H1 (cell line): ENCODE measurements around the gene ASXL2. TPM values are rescaled to one million over a fixed set of nuclear protein-coding genes. Genes with fewer than 3 reads are reported as not detected.

ENCODE experiments used
- CTCF ChIA-PET: fragments of 300-600 bp; sonication (Branson Sonifier 250); formaldehyde crosslinking; loops from one replicate; lab custom pipeline; 2021; ENCODE audit not compliant: partially characterized antibody; lab: Charles Lee
- POLR2A ChIA-PET: fragments of 300-600 bp; sonication (Branson Sonifier 250); formaldehyde crosslinking; loops from one replicate; lab custom pipeline; 2021; ENCODE audit warnings: inconsistent platforms; ENCODE audit not compliant: partially characterized antibody; lab: Charles Lee
- DNase-seq, 2 experiments: peaks; one replicate each; pipeline versions ENCODE4 v3.0.0 to v3.0.0-alpha.2; 2010 to 2022; ENCODE audit warnings: low spot score in 2 of 2, low read depth in 1 of 2, mixed read lengths in 1 of 2
- FAIRE-seq: peaks from 2 replicates; lab custom pipeline; 2011; peaks lifted over from hg19 to GRCh38; lab: Jason Lieb, UNC
- H2AFZ ChIP-seq: 2 replicates; pipeline ENCODE4 v1.8.1; 2012; ENCODE audit warnings: low read length, inconsistent platforms
- H2AK5ac ChIP-seq: 2 replicates; pipeline ENCODE4 v1.6.1; 2013; ENCODE audit warnings: low read depth, low read length
- H2BK120ac ChIP-seq: replicated peaks from 2 replicates; pipeline ENCODE3; 2013; ENCODE audit warnings: low read depth, low read length, inconsistent platforms
- H2BK12ac ChIP-seq: 2 replicates; pipeline ENCODE4 v1.6.1; 2013; ENCODE audit warnings: low read depth, low read length
- H2BK15ac ChIP-seq: 2 replicates; pipeline ENCODE4 v1.6.1; 2013; ENCODE audit warnings: low read length
- H2BK20ac ChIP-seq: 2 replicates; pipeline ENCODE4 v1.6.1; 2013; ENCODE audit warnings: low read length
- H2BK5ac ChIP-seq: 2 replicates; pipeline ENCODE4 v1.6.1; 2013; ENCODE audit warnings: low read depth, low read length
- H3K14ac ChIP-seq: 2 replicates; pipeline ENCODE4 v1.6.1; 2013; ENCODE audit warnings: inconsistent platforms; ENCODE audit not compliant: insufficient read length
- H3K18ac ChIP-seq: 2 replicates; pipeline ENCODE4 v1.6.1; 2013; ENCODE audit warnings: low read length; ENCODE audit errors: extremely low read depth
- H3K23ac ChIP-seq: 2 replicates; pipeline ENCODE4 v1.6.1; 2013; ENCODE audit warnings: inconsistent platforms; ENCODE audit not compliant: insufficient read length
- H3K23me2 ChIP-seq: 2 replicates; pipeline ENCODE4 v1.6.1; 2013; ENCODE audit warnings: low read depth, low read length
- H3K27ac ChIP-seq: 2 replicates; pipeline ENCODE4 v1.6.1; 2011; ENCODE audit warnings: low read depth, low read length, inconsistent platforms
- H3K27me3 ChIP-seq, 4 experiments: replicated peaks in 1 of 4; 1 replicate in 1 of 4; 2 replicates in 3 of 4; pipeline versions ENCODE4 v1.6.1 to v1.8.1; 2011 to 2013; ENCODE audit warnings: low read length in 3 of 4, mild to moderate bottlenecking in 3 of 4, inconsistent platforms in 2 of 4, mixed read lengths in 2 of 4, moderate library complexity in 1 of 4; ENCODE audit not compliant: control insufficient read depth in 3 of 4, insufficient read depth in 3 of 4; ENCODE audit errors: extremely low read depth in 1 of 4
- H3K36me3 ChIP-seq, 4 experiments: 2 replicates each; pipeline versions ENCODE4 v1.6.1 to v1.8.1; 2011 to 2013; ENCODE audit warnings: mild to moderate bottlenecking in 4 of 4, low read length in 3 of 4, moderate library complexity in 2 of 4, control low read depth in 1 of 4, inconsistent platforms in 1 of 4; ENCODE audit not compliant: insufficient read depth in 4 of 4, control insufficient read depth in 2 of 4
- H3K4ac ChIP-seq: replicated peaks from 2 replicates; pipeline ENCODE3; 2013; ENCODE audit warnings: low read length, low read depth, mixed read lengths, inconsistent platforms; ENCODE audit not compliant: insufficient read length
- H3K4me1 ChIP-seq, 4 experiments: replicated peaks in 1 of 4; 1 replicate in 1 of 4; 2 replicates in 3 of 4; pipeline versions ENCODE4 v1.6.1 to v1.8.1; 2011 to 2013; ENCODE audit warnings: low read length in 3 of 4, inconsistent platforms in 2 of 4, mixed read lengths in 1 of 4; ENCODE audit not compliant: insufficient read depth in 4 of 4, control insufficient read depth in 3 of 4
- H3K4me2 ChIP-seq, 2 experiments: 2 replicates each; pipeline versions ENCODE4 v1.6.1 to v1.8.1; 2011 to 2013; ENCODE audit warnings: low read depth in 2 of 2, low read length in 2 of 2, control low read depth in 1 of 2, inconsistent platforms in 1 of 2, mild to moderate bottlenecking in 1 of 2; ENCODE audit not compliant: insufficient read depth in 1 of 2
- H3K4me3 ChIP-seq, 4 experiments: fragments of 200-600, 300-600 bp in 1 of 4; sonication (generic), shearing (Covaris generic), sonication (Bioruptor Twin) in 1 of 4; 2 replicates each; pipeline versions ENCODE4 v1.5.1 to v1.8.1; 2011 to 2016; ENCODE audit warnings: low read length in 4 of 4, low read depth in 3 of 4, control low read depth in 2 of 4, inconsistent platforms in 2 of 4, mild to moderate bottlenecking in 2 of 4, mixed read lengths in 1 of 4, moderate library complexity in 1 of 4; ENCODE audit not compliant: insufficient read depth in 2 of 4; ENCODE audit errors: extremely low read depth in 1 of 4
- H3K56ac ChIP-seq: replicated peaks from 2 replicates; pipeline ENCODE3; 2013; ENCODE audit warnings: low read depth, mild to moderate bottlenecking, mixed read lengths, low read length, inconsistent platforms; ENCODE audit not compliant: insufficient read length
- H3K79me1 ChIP-seq: 2 replicates; pipeline ENCODE4 v1.6.1; 2013; ENCODE audit warnings: low read depth, low read length, control low read depth
- H3K79me2 ChIP-seq, 2 experiments: 2 replicates each; pipeline versions ENCODE4 v1.6.1 to v1.8.1; 2012 to 2013; ENCODE audit warnings: low read length in 2 of 2, mild to moderate bottlenecking in 2 of 2, inconsistent platforms in 1 of 2; ENCODE audit not compliant: insufficient read depth in 2 of 2, control insufficient read depth in 1 of 2
- H3K9ac ChIP-seq, 4 experiments: replicated peaks in 1 of 4; 1 replicate in 1 of 4; 2 replicates in 3 of 4; pipeline versions ENCODE4 v1.6.1 to v1.8.1; 2011 to 2013; ENCODE audit warnings: low read depth in 3 of 4, low read length in 3 of 4, control low read depth in 2 of 4, mild to moderate bottlenecking in 2 of 4, moderate library complexity in 2 of 4, inconsistent platforms in 1 of 4; ENCODE audit errors: extremely low read depth in 1 of 4
- H3K9me3 ChIP-seq, 2 experiments: 2 replicates each; pipeline versions ENCODE4 v1.6.1 to v1.8.1; 2012 to 2013; ENCODE audit warnings: mild to moderate bottlenecking in 2 of 2, moderate library complexity in 2 of 2, control low read depth in 1 of 2, inconsistent platforms in 1 of 2, low read depth in 1 of 2, low read length in 1 of 2, mixed read lengths in 1 of 2; ENCODE audit not compliant: insufficient read depth in 2 of 2
- H4K20me1 ChIP-seq, 2 experiments: replicated peaks in 1 of 2; 2 replicates each; pipeline versions ENCODE3 to v1.8.1; 2011 to 2013; ENCODE audit warnings: inconsistent platforms in 2 of 2, low read length in 2 of 2, mild to moderate bottlenecking in 1 of 2; ENCODE audit not compliant: insufficient read depth in 2 of 2, control insufficient read depth in 1 of 2
- H4K5ac ChIP-seq: 2 replicates; pipeline ENCODE4 v1.6.1; 2013; ENCODE audit warnings: low read length, low read depth, mixed read lengths, inconsistent platforms; ENCODE audit not compliant: insufficient read length
- H4K8ac ChIP-seq: 2 replicates; pipeline ENCODE4 v1.8.0; 2013; ENCODE audit warnings: mild to moderate bottlenecking, moderate library complexity, low read length, inconsistent platforms; ENCODE audit not compliant: insufficient read depth; ENCODE audit errors: extremely low read depth
- H4K91ac ChIP-seq: replicated peaks from 2 replicates; pipeline ENCODE3; 2013; ENCODE audit warnings: low read length, mixed read lengths, inconsistent platforms; ENCODE audit not compliant: insufficient read length
- ASH2L ChIP-seq: fragments of 200-600, 300-600 bp; sonication (generic); IDR thresholded peaks from one replicate; pipeline ENCODE4 v1.7.1; 2017; ENCODE audit warnings: low read length
- CHD2 ChIP-seq: IDR thresholded peaks from 2 replicates; pipeline ENCODE4 v1.6.1; 2012; ENCODE audit warnings: low read length, improper control_type of control experiment
- EGR1 ChIP-seq: IDR thresholded peaks from 2 replicates; pipeline ENCODE4 v1.6.1; 2011; ENCODE audit warnings: low read depth, low read length, borderline replicate concordance
- FOSL1 ChIP-seq: IDR thresholded peaks from 2 replicates; pipeline ENCODE4 v1.6.1; 2011; ENCODE audit warnings: mild to moderate bottlenecking, low read depth, low read length, moderate library complexity; ENCODE audit not compliant: insufficient read depth
- KDM5A ChIP-seq: fragments of 200-600 bp; IDR thresholded peaks from 2 replicates; pipeline ENCODE4 v1.7.1; 2012; ENCODE audit warnings: mild to moderate bottlenecking, low read length, inconsistent platforms, mixed read lengths
- RNF2 ChIP-seq: fragments of 200-900, 300-1000 bp; sonication (generic); IDR thresholded peaks from 2 replicates; pipeline ENCODE4 v1.7.1; 2016; ENCODE audit warnings: borderline replicate concordance, low read depth, mild to moderate bottlenecking, antibody characterized with exemption, low read length; ENCODE audit not compliant: poor library complexity, severe bottlenecking; ENCODE audit errors: missing control alignments
- SP1 ChIP-seq: IDR thresholded peaks from 2 replicates; pipeline ENCODE4 v1.6.1; 2011; ENCODE audit warnings: low read depth, low read length
- SRF ChIP-seq: IDR thresholded peaks from 2 replicates; pipeline ENCODE4 v1.6.1; 2011; ENCODE audit warnings: mild to moderate bottlenecking, low read depth, low read length, moderate library complexity
- TAF7 ChIP-seq: optimal IDR thresholded peaks from 2 replicates; pipeline ENCODE3; 2011; ENCODE audit warnings: low read depth, mild to moderate bottlenecking, inconsistent platforms, low read length, moderate library complexity, borderline replicate concordance
- WGBS, 2 experiments: shearing (Covaris generic) in 1 of 2; methylation state at CpG; one replicate each; pipeline versions ENCODE4 v1.1.6 to v1.1.7; 2013 to 2015; ENCODE audit warnings: low lambda C conversion rate in 2 of 2, mixed read lengths in 2 of 2, inconsistent platforms in 1 of 2, low coverage in 1 of 2, missing lambda C conversion rate in 1 of 2; ENCODE audit not compliant: insufficient replicate concordance in 2 of 2, insufficient coverage in 1 of 2, insufficient read length in 1 of 2; ENCODE audit errors: extremely low coverage in 1 of 2, missing lambda C conversion rate in 1 of 2; 5-methylcytosine and 5-hydroxymethylcytosine counted together
- polyA plus RNA-seq, 7 experiments: library from polyadenylated mRNA; depleted of rRNA in 3 of 7; stranded (reverse) in 5 of 7; unstranded in 2 of 7; fragments of >200 nt in 5 of 7; fragments of 200-250 nt in 2 of 7; gene quantifications; 1 replicate in 5 of 7; 2 replicates in 1 of 7; 4 replicates in 1 of 7; pipeline versions ENCODE4 v1.2.1 to v1.2.3, GENCODE V29; 2011 to 2013; ENCODE audit warnings: missing spikeins in 2 of 7, mixed read lengths in 2 of 7
- total RNA-seq: library from RNA; stranded (reverse); fragmentation: NEBNext Ultra II Directional; extraction: Animal tissue kit (Norgen Biotek cat#: 25700); gene quantifications from 2 replicates; pipeline ENCODE4 v1.2.1, GENCODE V29; 2021
- TF ChIP-seq, protein P1 (sequence below): IDR thresholded peaks from 2 replicates; pipeline ENCODE4 v1.6.1; 2012; ENCODE audit warnings: low read length, inconsistent platforms

The ASXL2 gene
- total and polyA plus RNA-seq, 2 of the 8 experiments (the other 6 are each of a cell fraction or from before 2014, with no cell fraction given), result 7.2 to 41.3 TPM

DNA sequence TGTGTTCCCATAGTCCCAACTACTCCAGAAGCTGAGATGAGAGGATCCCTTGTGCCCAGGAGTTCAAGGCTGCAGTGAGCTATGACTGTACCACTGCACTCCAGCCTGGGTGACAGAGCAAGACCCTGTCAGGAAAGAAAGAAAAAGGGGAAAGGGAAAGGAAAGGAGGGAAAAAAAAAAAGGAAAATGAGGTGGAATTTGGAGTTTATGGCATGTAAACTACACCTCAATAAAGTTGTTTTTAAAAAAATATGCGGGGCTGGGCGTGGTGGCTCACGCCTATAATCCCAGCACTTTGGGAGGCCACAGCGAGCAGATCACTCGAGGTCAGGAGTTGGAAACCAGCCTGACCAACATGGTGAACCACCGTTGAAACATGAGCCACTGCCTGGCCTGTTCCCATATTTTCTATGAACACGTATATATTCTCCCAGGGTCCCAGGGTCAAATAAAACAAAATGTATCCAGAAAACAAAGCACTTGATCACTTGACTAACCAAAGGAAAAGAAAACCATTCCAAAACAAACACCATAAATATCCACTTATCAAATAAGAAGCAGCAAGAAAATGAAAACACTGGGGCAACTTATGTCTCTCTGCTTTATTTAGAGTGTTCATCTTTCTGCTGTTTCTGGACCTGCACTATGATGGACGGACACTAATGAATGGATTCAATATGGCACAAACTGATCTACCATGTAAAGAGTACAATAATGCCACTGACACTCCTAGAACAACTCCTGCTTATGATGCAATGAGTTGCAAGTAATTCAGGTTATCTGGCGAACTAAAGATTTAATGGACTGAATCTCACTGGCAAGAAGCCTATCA, 56.8 kb downstream of the ASXL2 start:
- H3K4me2 ChIP-seq, result no peak overlapping the region
- no peak overlapping the region for H2AK5ac ChIP-seq
- H3K27me3 ChIP-seq, result no peaks in the 10 kb centered on the region
- H3K79me1 ChIP-seq, result no peaks in the 10 kb centered on the region
- H4K8ac ChIP-seq, result no peak overlapping the region
- H3K36me3 ChIP-seq, result no peaks in the 10 kb centered on the region; a peak in 1 of 8 replicates
- FAIRE-seq, result no peak
- CTCF ChIA-PET, result no interaction called here
- no peak overlapping the region for H3K18ac ChIP-seq
- no peak overlapping the region for H2BK5ac ChIP-seq
- no peak overlapping the region for H3K9ac ChIP-seq
- no peak overlapping the region for H2BK12ac ChIP-seq
- H4K20me1 ChIP-seq, result no peaks in the 10 kb centered on the region
- H3K27ac ChIP-seq, result no peak overlapping the region
- no peak overlapping the region for H3K23ac ChIP-seq
- no peak overlapping the region for H3K56ac ChIP-seq
- H3K4ac ChIP-seq, result no peak overlapping the region
- H4K5ac ChIP-seq, result no peak overlapping the region
- peaks cover 0 to 6% of the 10 kb centered on the region in 2 experiments; a peak in 2 of 4 replicates for H3K79me2 ChIP-seq
- no peak for DNase-seq
- no peak overlapping the region for H2AFZ ChIP-seq
- H3K4me3 ChIP-seq, result no peak overlapping the region
- no peak overlapping the region for H3K14ac ChIP-seq
- no peak overlapping the region for H4K91ac ChIP-seq
- no peak overlapping the region for H2BK20ac ChIP-seq
- H3K23me2 ChIP-seq, result no peaks in the 10 kb centered on the region
- POLR2A ChIA-PET, result no interaction called here
- no peaks in the 10 kb centered on the region for H3K9me3 ChIP-seq
- 94% methylated on average over 9 of the region's 9 CpGs; no CpG with 5 or more reads in 1 of the 2 experiments for WGBS, 2 experiments
- no peak overlapping the region for H2BK120ac ChIP-seq
- H3K4me1 ChIP-seq, result peaks cover 0 to 3% (median 2%) of the 10 kb centered on the region in 4 experiments; a peak in 5 of 7 replicates
- H2BK15ac ChIP-seq, result no peak overlapping the region
- no peak for TF ChIP-seq ASH2L
- no peak for TF ChIP-seq SP1
- no peak for TF ChIP-seq FOSL1
- TF ChIP-seq TAF7, result no peak
- TF ChIP-seq KDM5A, result no peak
- TF ChIP-seq, protein P1, sequence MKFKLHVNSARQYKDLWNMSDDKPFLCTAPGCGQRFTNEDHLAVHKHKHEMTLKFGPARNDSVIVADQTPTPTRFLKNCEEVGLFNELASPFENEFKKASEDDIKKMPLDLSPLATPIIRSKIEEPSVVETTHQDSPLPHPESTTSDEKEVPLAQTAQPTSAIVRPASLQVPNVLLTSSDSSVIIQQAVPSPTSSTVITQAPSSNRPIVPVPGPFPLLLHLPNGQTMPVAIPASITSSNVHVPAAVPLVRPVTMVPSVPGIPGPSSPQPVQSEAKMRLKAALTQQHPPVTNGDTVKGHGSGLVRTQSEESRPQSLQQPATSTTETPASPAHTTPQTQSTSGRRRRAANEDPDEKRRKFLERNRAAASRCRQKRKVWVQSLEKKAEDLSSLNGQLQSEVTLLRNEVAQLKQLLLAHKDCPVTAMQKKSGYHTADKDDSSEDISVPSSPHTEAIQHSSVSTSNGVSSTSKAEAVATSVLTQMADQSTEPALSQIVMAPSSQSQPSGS, result no peak
- TF ChIP-seq RNF2, result no peak
- TF ChIP-seq CHD2, result no peak
- TF ChIP-seq EGR1, result no peak
- no peak for TF ChIP-seq SRF
